SK-N-SH (cell line): Measurements from ENCODE around the gene SLC25A21. TPM values are rescaled to one million over a fixed set of nuclear protein-coding genes. Genes with fewer than 3 reads are reported as not detected.

Experiments used
- CTCF ChIA-PET: fragments of 300-600, 350-600 bp; formaldehyde crosslinking; extraction: SDS; loops from one replicate; lab custom pipeline; 2021; lab: Yijun Ruan, JAX
- POLR2A ChIA-PET: fragments of 350-600 bp; sonication (Branson Sonifier 250); formaldehyde crosslinking; extraction: SDS; loops from one replicate; lab custom pipeline; 2020; ENCODE audit warnings: antibody characterized with exemption, inconsistent platforms; lab: Yijun Ruan, JAX
- DNase-seq: peaks from one replicate; pipeline ENCODE4 v3.0.0; 2012
- H2AFZ ChIP-seq: fragments of 200-600 bp; sonication (generic); 2 replicates; pipeline ENCODE4 v1.8.1; 2016; ENCODE audit warnings: antibody characterized with exemption, mild to moderate bottlenecking, low read depth
- H3F3A ChIP-seq: fragments of 200-600 bp; sonication (generic); replicated peaks from 2 replicates; pipeline ENCODE3; 2016; ENCODE audit warnings: antibody characterized with exemption, mild to moderate bottlenecking; ENCODE audit not compliant: insufficient read depth
- H3K27ac ChIP-seq, 2 experiments: fragments of 200-500 bp in 1 of 2; fragments of 200-600 bp in 1 of 2; sonication (Bioruptor generic) in 1 of 2; sonication (generic), shearing (Covaris generic) in 1 of 2; 2 replicates each; pipeline versions ENCODE4 v1.5.1 to v1.6.1; 2014 to 2016; ENCODE audit warnings: low read depth in 2 of 2, inconsistent platforms in 1 of 2, low read length in 1 of 2, mild to moderate bottlenecking in 1 of 2, mixed read lengths in 1 of 2
- H3K27me3 ChIP-seq: fragments of 200-600 bp; sonication (generic), shearing (Covaris generic); 2 replicates; pipeline ENCODE4 v1.6.1; 2016; ENCODE audit warnings: mixed run types; ENCODE audit not compliant: insufficient read depth
- H3K36me3 ChIP-seq, 2 experiments: fragments of 200-500 bp in 1 of 2; fragments of 200-600 bp in 1 of 2; sonication (Bioruptor generic) in 1 of 2; sonication (generic) in 1 of 2; replicated peaks in 1 of 2; 2 replicates each; pipeline versions ENCODE3 to v1.5.1; 2014 to 2016; ENCODE audit warnings: low read length in 1 of 2, mild to moderate bottlenecking in 1 of 2; ENCODE audit not compliant: insufficient read depth in 2 of 2, control insufficient read depth in 1 of 2
- H3K4me1 ChIP-seq, 2 experiments: fragments of 200-500 bp in 1 of 2; fragments of 200-600 bp in 1 of 2; sonication (Bioruptor generic) in 1 of 2; sonication (generic), shearing (Covaris generic) in 1 of 2; 2 replicates each; pipeline versions ENCODE4 v1.5.1 to v1.6.1; 2014 to 2016; ENCODE audit warnings: low read depth in 1 of 2, low read length in 1 of 2, mixed run types in 1 of 2; ENCODE audit not compliant: insufficient read depth in 2 of 2, control insufficient read depth in 1 of 2
- H3K4me2 ChIP-seq: fragments of 200-600 bp; sonication (generic), shearing (Covaris generic); 2 replicates; pipeline ENCODE4 v1.6.1; 2017; ENCODE audit warnings: mixed run types
- H3K4me3 ChIP-seq, 2 experiments: fragments of 200-500 bp in 1 of 2; fragments of 200-600 bp in 1 of 2; sonication (Bioruptor generic) in 1 of 2; sonication (generic), shearing (Covaris generic) in 1 of 2; 2 replicates each; pipeline versions ENCODE4 v1.5.1 to v1.8.1; 2014 to 2016; ENCODE audit warnings: low read depth in 2 of 2, inconsistent platforms in 1 of 2, low read length in 1 of 2, mild to moderate bottlenecking in 1 of 2, mixed read lengths in 1 of 2, moderate library complexity in 1 of 2
- H3K79me2 ChIP-seq: fragments of 200-600 bp; sonication (generic); 2 replicates; pipeline ENCODE4 v1.8.1; 2017; ENCODE audit warnings: mild to moderate bottlenecking; ENCODE audit not compliant: insufficient read depth
- H3K9ac ChIP-seq: fragments of 200-600 bp; sonication (generic); 2 replicates; pipeline ENCODE4 v1.6.1; 2017; ENCODE audit warnings: mixed run types
- H3K9me2 ChIP-seq: fragments of 200-600 bp; sonication (generic); 2 replicates; pipeline ENCODE4 v1.6.1; 2017; ENCODE audit warnings: mixed run types
- H3K9me3 ChIP-seq: fragments of 200-600 bp; sonication (generic); 2 replicates; pipeline ENCODE4 v1.6.1; 2017; ENCODE audit warnings: mixed run types, mild to moderate bottlenecking, moderate library complexity
- H4K20me1 ChIP-seq: fragments of 200-600 bp; sonication (generic); 2 replicates; pipeline ENCODE4 v1.6.1; 2017; ENCODE audit warnings: mild to moderate bottlenecking, mixed run types; ENCODE audit not compliant: insufficient read depth
- CHD2 ChIP-seq: fragments of 150-350 bp; IDR thresholded peaks from 2 replicates; pipeline ENCODE4 v1.6.1; 2018; ENCODE audit warnings: low read length; ENCODE audit not compliant: partially characterized antibody
- EZH2phosphoT487 ChIP-seq: fragments of 200-600 bp; sonication (generic); IDR thresholded peaks from 2 replicates; pipeline ENCODE4 v1.6.1; 2017; ENCODE audit warnings: low read depth, mixed run types, mild to moderate bottlenecking, antibody characterized with exemption, moderate library complexity, borderline replicate concordance
- FOSL2 ChIP-seq: IDR thresholded peaks from 2 replicates; pipeline ENCODE4 v1.4.0; 2012; ENCODE audit warnings: low read depth, mild to moderate bottlenecking, moderate library complexity, borderline replicate concordance
- GABPA ChIP-seq: IDR thresholded peaks from 2 replicates; pipeline ENCODE4 v1.4.0; 2012; ENCODE audit warnings: low read depth, mild to moderate bottlenecking
- JUND ChIP-seq: IDR thresholded peaks from 2 replicates; pipeline ENCODE4 v1.4.0; 2012
- MAX ChIP-seq: IDR thresholded peaks from 2 replicates; pipeline ENCODE4 v1.4.0; 2012; ENCODE audit warnings: low read depth
- NFIC ChIP-seq: IDR thresholded peaks from 2 replicates; pipeline ENCODE4 v1.4.0; 2012; ENCODE audit warnings: borderline replicate concordance
- PBX3 ChIP-seq: IDR thresholded peaks from 2 replicates; pipeline ENCODE4; 2012
- POLR2AphosphoS5 ChIP-seq: IDR thresholded peaks from 2 replicates; pipeline ENCODE4 v1.6.1; 2012; ENCODE audit warnings: low read depth, low read length
- RCOR1 ChIP-seq: fragments of 150-350 bp; IDR thresholded peaks from 2 replicates; pipeline ENCODE4 v1.6.1; 2017; ENCODE audit warnings: antibody characterized with exemption, low read length
- RFX5 ChIP-seq: IDR thresholded peaks from 2 replicates; pipeline ENCODE4 v1.6.1; 2012; ENCODE audit warnings: mild to moderate bottlenecking, improper control_type of control experiment, low read length
- RXRA ChIP-seq: IDR thresholded peaks from 2 replicates; pipeline ENCODE4 v1.4.0; 2012; ENCODE audit warnings: low read depth, mild to moderate bottlenecking, borderline replicate concordance
- SIN3A ChIP-seq: IDR thresholded peaks from 2 replicates; pipeline ENCODE4 v1.6.1; 2012; ENCODE audit warnings: low read depth, mild to moderate bottlenecking, low read length, moderate library complexity, borderline replicate concordance
- SMC3 ChIP-seq: IDR thresholded peaks from 2 replicates; pipeline ENCODE4 v1.6.1; 2012; ENCODE audit warnings: low read depth, low read length, improper control_type of control experiment
- TCF12 ChIP-seq: IDR thresholded peaks from 2 replicates; pipeline ENCODE4 v1.4.0; 2012
- TEAD4 ChIP-seq: IDR thresholded peaks from 2 replicates; pipeline ENCODE4 v1.4.0; 2012; ENCODE audit warnings: mild to moderate bottlenecking, borderline replicate concordance; ENCODE audit not compliant: insufficient read depth
- USF1 ChIP-seq: IDR thresholded peaks from 2 replicates; pipeline ENCODE4 v1.4.0; 2012; ENCODE audit warnings: low read depth, borderline replicate concordance
- USF2 ChIP-seq: fragments of 150-350 bp; IDR thresholded peaks from 2 replicates; pipeline ENCODE4 v1.6.1; 2017; ENCODE audit warnings: antibody characterized with exemption, low read length, low read depth, borderline replicate concordance
- WGBS: methylation state at CpG from one replicate; pipeline ENCODE4 v1.1.6; 2017; ENCODE audit warnings: low lambda C conversion rate; 5-methylcytosine and 5-hydroxymethylcytosine counted together
- polyA plus RNA-seq, 3 experiments: library from polyadenylated mRNA; depleted of rRNA; stranded (reverse); fragments of >200 nt; gene quantifications; 2 replicates each; pipeline ENCODE4 v1.2.3, GENCODE V29; 2012

Gene SLC25A21
- polyA plus RNA-seq, 1 of the 3 experiments (the other 2 are of a cell fraction) = not detected

GRCh38 chr14:37023875-37024565 is 148.4 kb downstream of the SLC25A21 start:
- ChIA-PET CTCF (no interaction called here), POLR2A (no interaction called here)
- H3K36me3 ChIP-seq = no peaks in the 10 kb centered on the region
- no peak overlapping the region for H3K27ac ChIP-seq
- H3K27me3 ChIP-seq = no peaks in the 10 kb centered on the region
- WGBS = 21% methylated on average over 5 of the region's 5 CpGs
- TF ChIP-seq EZH2phosphoT487 (no peak), RXRA (no peak), PBX3 (no peak), MAX (no peak), RFX5 (no peak), GABPA (no peak), JUND (no peak), CHD2 (no peak), SIN3A (no peak), TEAD4 (no peak), USF1 (no peak), RCOR1 (no peak), FOSL2 (no peak), NFIC (no peak)
- no peaks in the 10 kb centered on the region; a peak in 1 of 4 replicates for H3K4me1 ChIP-seq
- H3K9me2 ChIP-seq = no peaks in the 10 kb centered on the region
- H3K4me3 ChIP-seq = no peak overlapping the region
- no peaks in the 10 kb centered on the region for H4K20me1 ChIP-seq
- H3F3A ChIP-seq = no peaks in the 10 kb centered on the region
- no peak overlapping the region for H2AFZ ChIP-seq
- H3K9me3 ChIP-seq = no peaks in the 10 kb centered on the region
- H3K9ac ChIP-seq = no peak overlapping the region
- H3K4me2 ChIP-seq = no peak overlapping the region
- no peaks in the 10 kb centered on the region for H3K79me2 ChIP-seq
- no peak for DNase-seq

GRCh38 chr14:37021390-37021789 is 151.0 kb downstream of the SLC25A21 start:
- H3K36me3 ChIP-seq = no peaks in the 10 kb centered on the region
- CTCF ChIA-PET = no interaction called here
- H3K9ac ChIP-seq = no peak overlapping the region
- no peaks in the 10 kb centered on the region for H3F3A ChIP-seq
- H3K4me2 ChIP-seq = no peak overlapping the region
- H3K4me1 ChIP-seq = no peaks in the 10 kb centered on the region; a peak in 1 of 4 replicates
- no peaks in the 10 kb centered on the region for H3K9me2 ChIP-seq
- DNase-seq = no peak
- POLR2A ChIA-PET = no interaction called here
- 33% methylated on average over 1 of the region's 1 CpG for WGBS
- H3K79me2 ChIP-seq = no peaks in the 10 kb centered on the region
- no peaks in the 10 kb centered on the region for H3K9me3 ChIP-seq
- H3K27me3 ChIP-seq = no peaks in the 10 kb centered on the region
- no peak for TF ChIP-seq USF2
- TF ChIP-seq NFIC = no peak
- TF ChIP-seq POLR2AphosphoS5 = no peak
- no peak for TF ChIP-seq SMC3
- no peak for TF ChIP-seq TCF12
- TF ChIP-seq, all 33 proteins: peak for 0
- Histone ChIP-seq H3K4me3 (no peak overlapping the region), H3K27ac (no peak overlapping the region), H2AFZ (no peak overlapping the region), H4K20me1 (no peaks in the 10 kb centered on the region)
